Esophagus muscularis mucosa (tissue), 4 donors: Measurements from ENCODE around the gene RBP2.

Experiments
- EP300 ChIP-seq: sonication (generic); formaldehyde crosslinking; IDR thresholded peaks from one replicate; pipeline ENCODE4 v1.6.1; 2017; ENCODE audit warnings: antibody characterized with exemption
- POLR2A ChIP-seq: fragments of 450-650 bp; IDR thresholded peaks from one replicate; pipeline ENCODE4 v1.6.1; 2017; ENCODE audit warnings: antibody characterized with exemption, moderate library complexity, mild to moderate bottlenecking, low read depth
- POLR2AphosphoS5 ChIP-seq, 2 donors: sonication (generic); formaldehyde crosslinking; IDR thresholded peaks; one replicate each; pipeline ENCODE4 v1.6.1; 2017; ENCODE audit warnings: antibody characterized with exemption in 2 of 2
- TF ChIP-seq, protein P1 (sequence below), 3 experiments: fragments of 200-600 bp in 2 of 3; fragments of 450-650 bp in 1 of 3; sonication (generic) in 2 of 3; IDR thresholded peaks; one replicate each; pipeline ENCODE4 v1.5.1; 2017 to 2019; ENCODE audit warnings: antibody characterized with exemption in 3 of 3, mild to moderate bottlenecking in 2 of 3, moderate library complexity in 1 of 3

DNA sequence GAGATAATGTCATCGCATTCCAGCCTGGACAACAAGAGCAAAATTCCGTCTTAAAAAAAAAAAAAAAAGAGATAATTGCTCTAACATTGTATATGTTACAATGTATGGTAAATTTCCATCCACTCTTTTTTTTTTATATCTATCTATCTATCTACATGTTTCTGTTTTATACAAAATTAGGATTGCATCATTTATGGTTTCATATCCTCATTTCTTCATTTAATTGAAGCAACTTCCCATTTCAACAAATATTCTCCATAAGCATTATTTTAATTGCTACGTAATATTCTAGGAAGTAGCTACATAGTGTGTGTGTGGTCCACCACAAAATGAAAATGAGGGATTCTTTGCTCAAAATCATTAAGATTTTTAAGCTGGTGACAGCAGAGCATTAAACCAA, 44.8 kb upstream of the RBP2 start:
- TF ChIP-seq POLR2A (no peak), POLR2AphosphoS5 (IDR thresholded peaks at IDR 0.05) (no peak), EP300 (no peak)
- TF ChIP-seq, protein P1, sequence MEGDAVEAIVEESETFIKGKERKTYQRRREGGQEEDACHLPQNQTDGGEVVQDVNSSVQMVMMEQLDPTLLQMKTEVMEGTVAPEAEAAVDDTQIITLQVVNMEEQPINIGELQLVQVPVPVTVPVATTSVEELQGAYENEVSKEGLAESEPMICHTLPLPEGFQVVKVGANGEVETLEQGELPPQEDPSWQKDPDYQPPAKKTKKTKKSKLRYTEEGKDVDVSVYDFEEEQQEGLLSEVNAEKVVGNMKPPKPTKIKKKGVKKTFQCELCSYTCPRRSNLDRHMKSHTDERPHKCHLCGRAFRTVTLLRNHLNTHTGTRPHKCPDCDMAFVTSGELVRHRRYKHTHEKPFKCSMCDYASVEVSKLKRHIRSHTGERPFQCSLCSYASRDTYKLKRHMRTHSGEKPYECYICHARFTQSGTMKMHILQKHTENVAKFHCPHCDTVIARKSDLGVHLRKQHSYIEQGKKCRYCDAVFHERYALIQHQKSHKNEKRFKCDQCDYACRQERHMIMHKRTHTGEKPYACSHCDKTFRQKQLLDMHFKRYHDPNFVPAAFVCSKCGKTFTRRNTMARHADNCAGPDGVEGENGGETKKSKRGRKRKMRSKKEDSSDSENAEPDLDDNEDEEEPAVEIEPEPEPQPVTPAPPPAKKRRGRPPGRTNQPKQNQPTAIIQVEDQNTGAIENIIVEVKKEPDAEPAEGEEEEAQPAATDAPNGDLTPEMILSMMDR (IDR thresholded peaks at IDR 0.05) = no peak
